DOHH2 (cell line): Measurements from ENCODE around the gene SQSTM1.

Source experiments
- H3F3A ChIP-seq: fragments of 200-600 bp; sonication (generic), shearing (Covaris generic); 2 replicates; pipeline ENCODE4 v1.6.0; 2016; ENCODE audit warnings: antibody characterized with exemption, mild to moderate bottlenecking; ENCODE audit not compliant: control insufficient read depth, insufficient read depth
- H3K27ac ChIP-seq: fragments of 200-600 bp; sonication (generic); 2 replicates; pipeline ENCODE4 v1.5.1; 2014; ENCODE audit warnings: low read depth, mild to moderate bottlenecking, low read length, moderate library complexity
- H3K27me3 ChIP-seq: fragments of 200-600 bp; sonication (generic); 2 replicates; pipeline ENCODE4 v1.6.1; 2014; ENCODE audit warnings: mild to moderate bottlenecking, low read length, mixed read lengths; ENCODE audit not compliant: control insufficient read depth
- H3K36me3 ChIP-seq: fragments of 200-600 bp; sonication (generic); 2 replicates; pipeline ENCODE4 v1.6.1; 2014; ENCODE audit warnings: mild to moderate bottlenecking, low read length, moderate library complexity, mixed read lengths; ENCODE audit not compliant: control insufficient read depth
- H3K4me1 ChIP-seq: fragments of 200-600 bp; sonication (generic); 2 replicates; pipeline ENCODE4 v1.6.1; 2014; ENCODE audit warnings: mild to moderate bottlenecking, low read length, mixed read lengths; ENCODE audit not compliant: control insufficient read depth
- H3K4me2 ChIP-seq: fragments of 200-600 bp; sonication (generic); 2 replicates; pipeline ENCODE4 v1.6.0; 2014; ENCODE audit warnings: mild to moderate bottlenecking, low read length, moderate library complexity
- H3K4me3 ChIP-seq: fragments of 200-600 bp; sonication (generic); 2 replicates; pipeline ENCODE4 v1.5.1; 2014; ENCODE audit warnings: mild to moderate bottlenecking, low read length, mixed read lengths
- H3K79me2 ChIP-seq: fragments of 200-600 bp; sonication (generic); 2 replicates; pipeline ENCODE4 v1.6.1; 2014; ENCODE audit warnings: mild to moderate bottlenecking, low read length, mixed read lengths; ENCODE audit not compliant: control insufficient read depth
- H3K9me2 ChIP-seq: fragments of 200-600 bp; sonication (generic); replicated peaks from 2 replicates; pipeline ENCODE4 v1.6.1; 2014; ENCODE audit warnings: mild to moderate bottlenecking, low read length, mixed read lengths; ENCODE audit not compliant: control insufficient read depth
- H3K9me3 ChIP-seq: fragments of 200-600 bp; sonication (generic); 2 replicates; pipeline ENCODE4 v1.6.1; 2014; ENCODE audit warnings: antibody characterized with exemption, low read length, mixed read lengths; ENCODE audit not compliant: control insufficient read depth, insufficient read depth
- H4K20me1 ChIP-seq: fragments of 200-600 bp; sonication (generic); 2 replicates; pipeline ENCODE4 v1.6.0; 2014; ENCODE audit warnings: low read depth, mild to moderate bottlenecking, antibody characterized with exemption, low read length, moderate library complexity; ENCODE audit not compliant: control insufficient read depth, insufficient read depth
- CTCF ChIP-seq: fragments of 200-600 bp; sonication (generic); IDR thresholded peaks from one replicate; pipeline ENCODE4 v1.5.1; 2014; ENCODE audit warnings: antibody characterized with exemption, mild to moderate bottlenecking, low read depth, low read length; ENCODE audit not compliant: poor library complexity, severe bottlenecking
- EZH2phosphoT487 ChIP-seq: fragments of 200-600 bp; sonication (generic); IDR thresholded peaks from 2 replicates; pipeline ENCODE4 v1.6.1; 2017; ENCODE audit warnings: borderline replicate concordance, mild to moderate bottlenecking, antibody characterized with exemption, low read length, moderate library complexity, mixed read lengths

Gene SQSTM1

GRCh38 chr5:179840321-179840720 is 19.6 kb downstream of the SQSTM1 start:
- TF ChIP-seq CTCF (no peak), EZH2phosphoT487 (no peak)
- no peaks in the 10 kb centered on the region for H3K4me1 ChIP-seq
- no peak overlapping the region for H3K4me2 ChIP-seq
- no peaks in the 10 kb centered on the region for H3K27me3 ChIP-seq
- no peaks in the 10 kb centered on the region for H3K9me3 ChIP-seq
- no peaks in the 10 kb centered on the region for H3K9me2 ChIP-seq
- no peaks in the 10 kb centered on the region for H3F3A ChIP-seq
- H3K79me2 ChIP-seq = no peaks in the 10 kb centered on the region
- H4K20me1 ChIP-seq = no peaks in the 10 kb centered on the region
- peaks cover 35% of the 10 kb centered on the region for H3K36me3 ChIP-seq
- H3K4me3 ChIP-seq = no peak overlapping the region
- no peak overlapping the region for H3K27ac ChIP-seq

GRCh38 chr5:179840766-179841165 is 20.1 kb downstream of the SQSTM1 start:
- no peaks in the 10 kb centered on the region for H3K4me1 ChIP-seq
- H3K27ac ChIP-seq = no peak overlapping the region
- no peaks in the 10 kb centered on the region for H3F3A ChIP-seq
- no peak overlapping the region for H3K4me3 ChIP-seq
- H3K9me3 ChIP-seq = no peaks in the 10 kb centered on the region
- peaks cover 39% of the 10 kb centered on the region for H3K36me3 ChIP-seq
- H3K4me2 ChIP-seq = no peak overlapping the region
- TF ChIP-seq EZH2phosphoT487 (no peak), CTCF (no peak)
- no peaks in the 10 kb centered on the region for H3K9me2 ChIP-seq
- H3K79me2 ChIP-seq = no peaks in the 10 kb centered on the region
- H4K20me1 ChIP-seq = no peaks in the 10 kb centered on the region
- no peaks in the 10 kb centered on the region for H3K27me3 ChIP-seq

- Histone ChIP-seq H3K79me2 (no peaks in the 10 kb centered on the region), H3K27me3 (no peaks in the 10 kb centered on the region), H3K27ac (no peak overlapping the region), H3K9me2 (no peaks in the 10 kb centered on the region), H3K4me2 (no peak overlapping the region), H3K4me3 (no peak overlapping the region), H3F3A (no peaks in the 10 kb centered on the region), H3K4me1 (no peaks in the 10 kb centered on the region), H3K36me3 (peaks cover 37% of the 10 kb centered on the region), H4K20me1 (no peaks in the 10 kb centered on the region), H3K9me3 (no peaks in the 10 kb centered on the region)
- no peak for TF ChIP-seq CTCF
- TF ChIP-seq EZH2phosphoT487 = no peak
Measured at GRCh38 chr5:179841621-179842020, 20.9 kb downstream of the SQSTM1 start.

GRCh38 chr5:179852993-179853547 is 32.4 kb downstream of the SQSTM1 start:
- H3K4me1 ChIP-seq = peaks cover 39% of the 10 kb centered on the region
- TF ChIP-seq EZH2phosphoT487 (no peak), CTCF (no peak)
- peak overlapping the region; percentile 59 for H3K4me2 ChIP-seq

More at GRCh38 chr5:179852993-179853547, 32.4 kb downstream of the SQSTM1 start:
- H3K27me3 ChIP-seq = no peaks in the 10 kb centered on the region
- H3K27ac ChIP-seq = peak overlapping the region; percentile 67
- no peaks in the 10 kb centered on the region for H3K9me2 ChIP-seq
- H3K4me3 ChIP-seq = peak overlapping the region; percentile 40
- peaks cover 4% of the 10 kb centered on the region for H3F3A ChIP-seq
- peaks cover 33% of the 10 kb centered on the region for H3K79me2 ChIP-seq
- peaks cover 34% of the 10 kb centered on the region for H3K36me3 ChIP-seq
- H3K9me3 ChIP-seq = no peaks in the 10 kb centered on the region
- no peaks in the 10 kb centered on the region for H4K20me1 ChIP-seq
